ENCODE results near the gene EMP3. TPM values are rescaled to one million over a fixed set of nuclear protein-coding genes. Genes with fewer than 3 reads are reported as not detected.

EMP3 gene
- 10 to 100 TPM in 1 of 4 donors, 1 to 10 TPM in 3; 2.0 to 23.7 (median 6.0) TPM for total RNA-seq

- intact Hi-C loops (cut with DNase I): no loop called here
- H3K36me3 ChIP-seq: no peaks in the 10 kb centered on the region
- no peaks in the 10 kb centered on the region for H3K9me3 ChIP-seq
- no peaks in the 10 kb centered on the region for H3K27me3 ChIP-seq
- H3K27ac ChIP-seq: peak within 1 kb of the TSS; percentile 79 to 91 (median 86)
- WGBS, 2 donors: 2 to 3% methylated on average over 21 to 22 of the region's 22 CpGs
- TF ChIP-seq CTCF (IDR thresholded peaks at IDR 0.05) (no peak), POLR2A (IDR thresholded peaks at IDR 0.05) (peak in 2 of 4 donors; percentile 51 to 65)
- peaks cover 20 to 92% (median 49%) of the 10 kb centered on the region in 3 donors for H3K4me1 ChIP-seq
- peak within 1 kb of the TSS; percentile 21 to 70 (median 48) for H3K4me3 ChIP-seq
- DNase-seq: no peak
These were observed at the start of gene EMP3 for GRCh38 chr19:48325265-48325910. Gene EMP3, plus strand, starts transcription at chr19:48325552. Its CDS starts 1,293 bp downstream, at chr19:48326845.

- whole genome bisulfite sequencing, 2 donors: 60 to 78% methylated on average over 3 to 6 of the region's 9 CpGs
- H3K27me3 ChIP-seq: no peaks in the 10 kb centered on the region
- H3K4me3 ChIP-seq: no peak overlapping the region
- intact Hi-C loops (cut with DNase I): no loop called here
- H3K9me3 ChIP-seq: peaks cover 0 to 12% (median 10%) of the 10 kb centered on the region in 3 donors
- H3K36me3 ChIP-seq: no peaks in the 10 kb centered on the region
- H3K27ac ChIP-seq: no peak overlapping the region
- DNase-seq: no peak
- no peaks in the 10 kb centered on the region for H3K4me1 ChIP-seq
- TF ChIP-seq POLR2A (IDR thresholded peaks at IDR 0.05) (no peak), CTCF (IDR thresholded peaks at IDR 0.05) (no peak)
These were observed 45.6 kb upstream of the EMP3 start for GRCh38 chr19:48279747-48280146.

GRCh38 chr19:48283908-48284307 is 41.4 kb upstream of the EMP3 start:
- H3K4me3 ChIP-seq: no peak overlapping the region
- H3K36me3 ChIP-seq: peaks cover 0 to 3% (median 0%) of the 10 kb centered on the region in 3 donors
- no peak for DNase-seq
- intact Hi-C loops (cut with DNase I): no loop called here
- no peak overlapping the region for H3K27ac ChIP-seq
- H3K9me3 ChIP-seq: peaks cover 0 to 26% (median 14%) of the 10 kb centered on the region in 3 donors
- H3K4me1 ChIP-seq: no peaks in the 10 kb centered on the region
- no peaks in the 10 kb centered on the region for H3K27me3 ChIP-seq
- TF ChIP-seq CTCF (IDR thresholded peaks at IDR 0.05) (no peak), POLR2A (IDR thresholded peaks at IDR 0.05) (no peak)
- 93 to 94% methylated on average over 7 of the region's 7 CpGs for WGBS, 2 donors

- H3K9me3 ChIP-seq: peaks cover 0 to 26% (median 14%) of the 10 kb centered on the region in 3 donors
- 68 to 78% methylated on average over 2 to 3 of the region's 4 CpGs for WGBS, 2 donors
- DNase-seq: no peak
- H3K4me1 ChIP-seq: no peaks in the 10 kb centered on the region
- H3K27ac ChIP-seq: no peak overlapping the region
- intact Hi-C loops (cut with DNase I): no loop called here
- H3K27me3 ChIP-seq: peaks cover 0 to 5% (median 0%) of the 10 kb centered on the region in 4 donors
- peaks cover 0 to 3% (median 0%) of the 10 kb centered on the region in 3 donors for H3K36me3 ChIP-seq
- H3K4me3 ChIP-seq: no peak overlapping the region
- no peak for TF ChIP-seq POLR2A (IDR thresholded peaks at IDR 0.05)
- no peak for TF ChIP-seq CTCF (IDR thresholded peaks at IDR 0.05)
These were observed 40.5 kb upstream of the EMP3 start for GRCh38 chr19:48284896-48285295.

- 85 to 88% methylated on average over 3 of the region's 3 CpGs for WGBS, 2 donors
- DNase-seq: no peak
- Histone ChIP-seq H3K27me3 (peaks cover 0 to 17% (median 0%) of the 10 kb centered on the region in 4 donors), H3K4me1 (peaks cover 10 to 17% (median 14%) of the 10 kb centered on the region in 3 donors), H3K4me3 (no peak overlapping the region), H3K9me3 (peaks cover 0 to 25% (median 12%) of the 10 kb centered on the region in 3 donors), H3K36me3 (peaks cover 0 to 3% (median 0%) of the 10 kb centered on the region in 3 donors), H3K27ac (no peak overlapping the region)
- intact Hi-C loops (cut with DNase I): no loop called here
- TF ChIP-seq CTCF (IDR thresholded peaks at IDR 0.05) (no peak), POLR2A (IDR thresholded peaks at IDR 0.05) (no peak)
These were observed 37.6 kb upstream of the EMP3 start for GRCh38 chr19:48287748-48288147.
